ENCODE data around the gene CA11. TPM values are rescaled to one million over a fixed set of nuclear protein-coding genes. Genes with fewer than 3 reads are reported as not detected.

The CA11 gene
- total and polyA plus RNA-seq, 2 donors from 2014 or later: 11.6 to 42.3 TPM

GRCh38 chr19:48617146-48617937, 28.6 kb downstream of the CA11 start:
- intact Hi-C loops (cut with DNase I): no loop called here
- no peaks in the 10 kb centered on the region for H3K27me3 ChIP-seq (ENCODE audit: control insufficient read depth, insufficient read depth, low read length)
- peaks cover 0 to 18% (median 9%) of the 10 kb centered on the region in 3 donors for H3K4me1 ChIP-seq (ENCODE audit: control insufficient read depth in 2 of 3, insufficient read depth in 2 of 3, low read depth in 1 of 3, low read length in 3 of 3)
- DNase-seq (peak in 1 of 5 donors; percentile 59), FAIRE-seq (no peak)
- peaks cover 0 to 18% (median 13%) of the 10 kb centered on the region in 3 donors for H3K36me3 ChIP-seq (ENCODE audit: control insufficient read depth in 2 of 3, insufficient read depth in 3 of 3, low read length in 3 of 3)
- no peak overlapping the region for H3K27ac ChIP-seq (ENCODE audit: low read depth in 2 of 2, low read length in 2 of 2)
- no peak for TF ChIP-seq CTCF (IDR thresholded peaks at IDR 0.05; ENCODE audit: borderline replicate concordance, extremely low read depth, insufficient read depth)
- peak overlapping the region; percentile 3 to 100 (median 97) for H3K4me3 ChIP-seq (ENCODE audit: low read length in 3 of 3)
- no peaks in the 10 kb centered on the region for H3K9me3 ChIP-seq (ENCODE audit: control insufficient read depth in 2 of 3, insufficient read depth in 1 of 3, low read length in 3 of 3)
- H3K9ac ChIP-seq (ENCODE audit: low read length in 3 of 3): peak overlapping the region in 2 of 3 donors; percentile 98 to 99

GRCh38 chr19:48616491-48617056, 29.4 kb downstream of the CA11 start:
- H3K36me3 ChIP-seq (ENCODE audit: control insufficient read depth in 2 of 3, insufficient read depth in 3 of 3, low read length in 3 of 3): peaks cover 0 to 18% (median 11%) of the 10 kb centered on the region in 3 donors
- no peak overlapping the region for H3K4me3 ChIP-seq (ENCODE audit: low read length in 3 of 3)
- TF ChIP-seq CTCF (IDR thresholded peaks at IDR 0.05; ENCODE audit: borderline replicate concordance, extremely low read depth, insufficient read depth): no peak
- DNase-seq: peak in 1 of 5 donors; percentile 48
- H3K9ac ChIP-seq (ENCODE audit: low read length in 3 of 3): no peak overlapping the region
- H3K27ac ChIP-seq (ENCODE audit: low read depth in 2 of 2, low read length in 2 of 2): no peak overlapping the region
- intact Hi-C loops (cut with DNase I): no loop called here
- H3K9me3 ChIP-seq (ENCODE audit: control insufficient read depth in 2 of 3, insufficient read depth in 1 of 3, low read length in 3 of 3): no peaks in the 10 kb centered on the region
- H3K27me3 ChIP-seq (ENCODE audit: control insufficient read depth, insufficient read depth, low read length): no peaks in the 10 kb centered on the region
- peaks cover 0 to 18% (median 9%) of the 10 kb centered on the region in 3 donors for H3K4me1 ChIP-seq (ENCODE audit: control insufficient read depth in 2 of 3, insufficient read depth in 2 of 3, low read depth in 1 of 3, low read length in 3 of 3)
- FAIRE-seq: no peak

GRCh38 chr19:48616041-48616436, 29.9 kb downstream of the CA11 start:
- Histone ChIP-seq H3K36me3 (ENCODE audit: control insufficient read depth in 2 of 3, insufficient read depth in 3 of 3, low read length in 3 of 3) (peaks cover 0 to 18% (median 11%) of the 10 kb centered on the region in 3 donors), H3K27ac (ENCODE audit: low read depth in 2 of 2, low read length in 2 of 2) (no peak overlapping the region), H3K4me1 (ENCODE audit: control insufficient read depth in 2 of 3, insufficient read depth in 2 of 3, low read depth in 1 of 3, low read length in 3 of 3) (peaks cover 0 to 18% (median 9%) of the 10 kb centered on the region in 3 donors), H3K9me3 (ENCODE audit: control insufficient read depth in 2 of 3, insufficient read depth in 1 of 3, low read length in 3 of 3) (no peaks in the 10 kb centered on the region), H3K27me3 (ENCODE audit: control insufficient read depth, insufficient read depth, low read length) (no peaks in the 10 kb centered on the region), H3K4me3 (ENCODE audit: low read length in 3 of 3) (no peak overlapping the region), H3K9ac (ENCODE audit: low read length in 3 of 3) (no peak overlapping the region)
- no peak for TF ChIP-seq CTCF (IDR thresholded peaks at IDR 0.05; ENCODE audit: borderline replicate concordance, extremely low read depth, insufficient read depth)
- DNase-seq (peak in 1 of 5 donors; percentile 32), FAIRE-seq (no peak)
- intact Hi-C loops (cut with DNase I): no loop called here
